HG03025 (cell line): Measurements from ENCODE around the gene ERFE.

Source experiments
- ATAC-seq: cut with Tn5 transposase; IDR thresholded peaks from one replicate; pipeline ENCODE4 v1.9.1; 2021; ENCODE audit warnings: mild to moderate bottlenecking, moderate library complexity; ENCODE audit not compliant: unreplicated experiment, low FRiP score

ERFE gene

GRCh38 chr2:238152771-238153688 is 5.7 kb upstream of the ERFE start:
- no peak for ATAC-seq

GRCh38 chr2:238154570-238154969 is 4.2 kb upstream of the ERFE start:
- no peak for ATAC-seq

GRCh38 chr2:238155051-238155760 is 3.6 kb upstream of the ERFE start:
- no peak for ATAC-seq

- ATAC-seq = no peak
Observed at GRCh38 chr2:238155761-238156694, 2.7 kb upstream of the ERFE start.

- ATAC-seq = no peak
Observed at GRCh38 chr2:238157506-238158017, 1.2 kb upstream of the ERFE start.

GRCh38 chr2:238158018-238158508 is 707 bp upstream of the ERFE start:
- no peak for ATAC-seq

GRCh38 chr2:238159071-238159539 is 335 bp downstream of the ERFE start:
- ATAC-seq = no peak

- no peak for ATAC-seq
Observed at GRCh38 chr2:238159661-238160205, 963 bp downstream of the ERFE start.

GRCh38 chr2:238160206-238161129 is 1.7 kb downstream of the ERFE start:
- ATAC-seq = no peak

- ATAC-seq = no peak
Observed at GRCh38 chr2:238161291-238162051, 2.7 kb downstream of the ERFE start.

GRCh38 chr2:238162251-238162845 is 3.6 kb downstream of the ERFE start:
- no peak for ATAC-seq

GRCh38 chr2:238162846-238163441 is 4.2 kb downstream of the ERFE start:
- no peak for ATAC-seq

- no peak for ATAC-seq
Observed at GRCh38 chr2:238163481-238164198, 4.9 kb downstream of the ERFE start.

GRCh38 chr2:238164906-238165287 is 6.1 kb downstream of the ERFE start:
- no peak for ATAC-seq

GRCh38 chr2:238165288-238165921 is 6.6 kb downstream of the ERFE start:
- ATAC-seq = no peak
